ENCODE results near the gene UBD. TPM values are rescaled to one million over a fixed set of nuclear protein-coding genes. Genes with fewer than 3 reads are reported as not detected.

Gene UBD
- total and polyA plus RNA-seq, 2 of the 13 experiments (the other 11 are each of a cell fraction or from before 2014, with no cell fraction given), result 13.9 to 172 TPM

GRCh38 chr6:29547573-29547972, 12.0 kb downstream of the UBD start:
- Histone ChIP-seq H3K27ac (ENCODE audit: extremely low read length, insufficient read depth, low read length) (no peak overlapping the region), H3K9ac (ENCODE audit: insufficient read depth, low read depth, low read length) (no peak overlapping the region), H3K4me1 (ENCODE audit: insufficient read depth, low read length) (no peaks in the 10 kb centered on the region), H3K79me2 (ENCODE audit: insufficient read depth, low read length) (no peaks in the 10 kb centered on the region), H3K4me2 (ENCODE audit: low read depth, low read length) (no peak overlapping the region), H3K4me3 (replicated peaks in 1 of 3; ENCODE audit: insufficient read depth in 1 of 3, low read depth in 2 of 3, low read length in 3 of 3) (no peak overlapping the region), H3K36me3 (replicated peaks in 1 of 2; ENCODE audit: control insufficient read depth in 1 of 2, insufficient read depth in 2 of 2, low read length in 2 of 2) (no peaks in the 10 kb centered on the region), H3K27me3 (ENCODE audit: control insufficient read depth in 1 of 2, insufficient read depth in 2 of 2, low read length in 2 of 2) (no peaks in the 10 kb centered on the region), H2AFZ (ENCODE audit: low read length) (no peak overlapping the region), H4K20me1 (ENCODE audit: insufficient read depth, low read length) (no peaks in the 10 kb centered on the region), H3K9me3 (ENCODE audit: low read length) (no peaks in the 10 kb centered on the region)
- in situ Hi-C loops (cut with HindIII; ENCODE audit: extremely low pct_ligation_motif_present, low pct_unique_long_range_greater_than_20kb), result no loop called here
- DNase-seq (ENCODE audit: low spot score) (no peak), ATAC-seq (no peak), FAIRE-seq (no peak)
- POLR2A ChIA-PET, result no interaction called here
- no TSS peak for BruUV-seq (replicated peaks)
- no peak for TF ChIP-seq ZNF839 (CRISPR knock-in tag; IDR thresholded peaks at IDR 0.05; ENCODE audit: borderline replicate concordance)
- no peak for TF ChIP-seq BATF2 (CRISPR knock-in tag; IDR thresholded peaks at IDR 0.05)
- no peak for TF ChIP-seq ZNF12 (CRISPR knock-in tag; IDR thresholded peaks at IDR 0.05)
- no peak for TF ChIP-seq SKI (IDR thresholded peaks at IDR 0.05; ENCODE audit: partially characterized antibody)
- no peak for TF ChIP-seq MAZ (IDR thresholded peaks at IDR 0.05; ENCODE audit: borderline replicate concordance, low read depth, low read length)
- no peak for TF ChIP-seq MAZ (CRISPR knock-in tag; IDR thresholded peaks at IDR 0.05; ENCODE audit: low read depth)
- no peak for TF ChIP-seq ZC3H13 (CRISPR knock-in tag; IDR thresholded peaks at IDR 0.05)
- intact Hi-C loops (cut with micrococcal nuclease; ENCODE audit: unreplicated experiment), result no loop called here
- WGBS (ENCODE audit: low lambda C conversion rate), result 3% methylated on average over 3 of the region's 3 CpGs
- CTCF ChIA-PET (ENCODE audit: low intra/inter-chr PET ratio, low total read pairs), result no interaction called here

- H3K9ac ChIP-seq (ENCODE audit: insufficient read depth, low read depth, low read length), result no peak overlapping the region
- H3K27me3 ChIP-seq (ENCODE audit: control insufficient read depth in 1 of 2, insufficient read depth in 2 of 2, low read length in 2 of 2), result 0 out of 5 replicates have a peak, but pooled peaks cover 0 to 4% of the 10 kb centered on the region in 2 experiments
- ChIA-PET CTCF (ENCODE audit: low intra/inter-chr PET ratio, low total read pairs) (no interaction called here), POLR2A (no interaction called here)
- no peaks in the 10 kb centered on the region for H3K9me3 ChIP-seq (ENCODE audit: low read length)
- 18% methylated on average over 3 of the region's 4 CpGs for WGBS (ENCODE audit: low lambda C conversion rate)
- ATAC-seq (no peak), DNase-seq (ENCODE audit: low spot score) (no peak), FAIRE-seq (no peak)
- BruUV-seq (replicated peaks), result no TSS peak
- H3K27ac ChIP-seq (ENCODE audit: extremely low read length, insufficient read depth, low read length), result no peak overlapping the region
- intact Hi-C loops (cut with micrococcal nuclease; ENCODE audit: unreplicated experiment) (no loop called here), in situ Hi-C loops (cut with HindIII; ENCODE audit: extremely low pct_ligation_motif_present, low pct_unique_long_range_greater_than_20kb) (no loop called here)
- H4K20me1 ChIP-seq (ENCODE audit: insufficient read depth, low read length), result no peaks in the 10 kb centered on the region
- no peak overlapping the region for H3K4me2 ChIP-seq (ENCODE audit: low read depth, low read length)
- H2AFZ ChIP-seq (ENCODE audit: low read length), result no peak overlapping the region
- no peaks in the 10 kb centered on the region for H3K36me3 ChIP-seq (replicated peaks in 1 of 2; ENCODE audit: control insufficient read depth in 1 of 2, insufficient read depth in 2 of 2, low read length in 2 of 2)
- H3K4me1 ChIP-seq (ENCODE audit: insufficient read depth, low read length), result no peaks in the 10 kb centered on the region
- no peak overlapping the region for H3K4me3 ChIP-seq (replicated peaks in 1 of 3; ENCODE audit: insufficient read depth in 1 of 3, low read depth in 2 of 3, low read length in 3 of 3)
- H3K79me2 ChIP-seq (ENCODE audit: insufficient read depth, low read length), result no peaks in the 10 kb centered on the region
- TF ChIP-seq SALL1 (CRISPR knock-in tag; IDR thresholded peaks at IDR 0.05) (peak; percentile 19; the same call in 1 of the 2 replicates), MIER2 (CRISPR knock-in tag; IDR thresholded peaks at IDR 0.05) (peak; percentile 95), NR2C2 (CRISPR knock-in tag; IDR thresholded peaks at IDR 0.05; ENCODE audit: borderline replicate concordance) (peak; percentile 63), ZNF24 (IDR thresholded peaks at IDR 0.05) (no peak)
- TF ChIP-seq, protein P1, sequence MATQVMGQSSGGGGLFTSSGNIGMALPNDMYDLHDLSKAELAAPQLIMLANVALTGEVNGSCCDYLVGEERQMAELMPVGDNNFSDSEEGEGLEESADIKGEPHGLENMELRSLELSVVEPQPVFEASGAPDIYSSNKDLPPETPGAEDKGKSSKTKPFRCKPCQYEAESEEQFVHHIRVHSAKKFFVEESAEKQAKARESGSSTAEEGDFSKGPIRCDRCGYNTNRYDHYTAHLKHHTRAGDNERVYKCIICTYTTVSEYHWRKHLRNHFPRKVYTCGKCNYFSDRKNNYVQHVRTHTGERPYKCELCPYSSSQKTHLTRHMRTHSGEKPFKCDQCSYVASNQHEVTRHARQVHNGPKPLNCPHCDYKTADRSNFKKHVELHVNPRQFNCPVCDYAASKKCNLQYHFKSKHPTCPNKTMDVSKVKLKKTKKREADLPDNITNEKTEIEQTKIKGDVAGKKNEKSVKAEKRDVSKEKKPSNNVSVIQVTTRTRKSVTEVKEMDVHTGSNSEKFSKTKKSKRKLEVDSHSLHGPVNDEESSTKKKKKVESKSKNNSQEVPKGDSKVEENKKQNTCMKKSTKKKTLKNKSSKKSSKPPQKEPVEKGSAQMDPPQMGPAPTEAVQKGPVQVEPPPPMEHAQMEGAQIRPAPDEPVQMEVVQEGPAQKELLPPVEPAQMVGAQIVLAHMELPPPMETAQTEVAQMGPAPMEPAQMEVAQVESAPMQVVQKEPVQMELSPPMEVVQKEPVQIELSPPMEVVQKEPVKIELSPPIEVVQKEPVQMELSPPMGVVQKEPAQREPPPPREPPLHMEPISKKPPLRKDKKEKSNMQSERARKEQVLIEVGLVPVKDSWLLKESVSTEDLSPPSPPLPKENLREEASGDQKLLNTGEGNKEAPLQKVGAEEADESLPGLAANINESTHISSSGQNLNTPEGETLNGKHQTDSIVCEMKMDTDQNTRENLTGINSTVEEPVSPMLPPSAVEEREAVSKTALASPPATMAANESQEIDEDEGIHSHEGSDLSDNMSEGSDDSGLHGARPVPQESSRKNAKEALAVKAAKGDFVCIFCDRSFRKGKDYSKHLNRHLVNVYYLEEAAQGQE (IDR thresholded peaks at IDR 0.05; ENCODE audit: borderline replicate concordance in 1 of 2, low read depth in 1 of 2, low read length in 2 of 2), result peak; percentile 63 to 93
These were observed 21.7 kb downstream of the UBD start for GRCh38 chr6:29537714-29538403.

All from HepG2 (cell line).